ENCODE measurements around the gene UBAC2.

UBAC2 gene

GRCh38 chr13:99362362-99362761, 161.7 kb downstream of the UBAC2 start:
- CTCF ChIA-PET = interaction anchor here (0.7 to 1.7 kb wide), 2 partner anchors 27 to 96 kb away, joined by 3 to 4 read pairs; no protein-coding TSS in a partner anchor

GRCh38 chr13:99363391-99363790, 162.7 kb downstream of the UBAC2 start:
- no peak for TF ChIP-seq CTCF (IDR thresholded peaks at IDR 0.05; ENCODE audit: control extremely low read depth, extremely low read depth, low read depth, missing control alignments)
- DNase-seq (ENCODE audit: extremely low spot score) = no peak
- POLR2A ChIA-PET = no interaction called here
- CTCF ChIA-PET = interaction anchor here (1.7 kb wide), 1 partner anchor 26 kb away, joined by 3 read pairs; no protein-coding TSS in a partner anchor

More at GRCh38 chr13:99362362-99362761, 161.7 kb downstream of the UBAC2 start:
- no peak for TF ChIP-seq CTCF (IDR thresholded peaks at IDR 0.05; ENCODE audit: control extremely low read depth, extremely low read depth, low read depth, missing control alignments)
- DNase-seq (ENCODE audit: extremely low spot score) = no peak
- POLR2A ChIA-PET = no interaction called here

DNA sequence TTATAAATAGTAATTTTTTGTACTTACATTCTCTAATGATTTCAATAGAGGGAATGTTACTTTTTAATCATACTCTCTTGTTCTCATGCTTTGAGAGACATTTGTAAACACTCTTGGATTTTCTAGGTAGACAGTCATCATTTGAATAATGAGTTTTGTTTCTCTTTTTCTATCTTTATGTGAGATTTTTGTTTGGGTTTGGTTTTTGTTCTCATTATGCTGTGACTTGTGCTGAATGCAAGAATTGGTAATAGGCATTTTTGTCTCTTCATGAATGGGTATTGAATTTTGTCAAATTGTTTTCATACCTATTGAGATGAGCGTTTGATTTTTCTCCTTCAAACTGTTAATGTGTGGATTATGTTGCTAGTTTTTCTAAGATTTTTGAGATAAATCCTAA, 163.3 kb downstream of the UBAC2 start:
- ChIA-PET POLR2A (no interaction called here), CTCF (no interaction called here)
- no peak for TF ChIP-seq CTCF (IDR thresholded peaks at IDR 0.05; ENCODE audit: control extremely low read depth, extremely low read depth, low read depth, missing control alignments)
- no peak for DNase-seq (ENCODE audit: extremely low spot score)

DNA sequence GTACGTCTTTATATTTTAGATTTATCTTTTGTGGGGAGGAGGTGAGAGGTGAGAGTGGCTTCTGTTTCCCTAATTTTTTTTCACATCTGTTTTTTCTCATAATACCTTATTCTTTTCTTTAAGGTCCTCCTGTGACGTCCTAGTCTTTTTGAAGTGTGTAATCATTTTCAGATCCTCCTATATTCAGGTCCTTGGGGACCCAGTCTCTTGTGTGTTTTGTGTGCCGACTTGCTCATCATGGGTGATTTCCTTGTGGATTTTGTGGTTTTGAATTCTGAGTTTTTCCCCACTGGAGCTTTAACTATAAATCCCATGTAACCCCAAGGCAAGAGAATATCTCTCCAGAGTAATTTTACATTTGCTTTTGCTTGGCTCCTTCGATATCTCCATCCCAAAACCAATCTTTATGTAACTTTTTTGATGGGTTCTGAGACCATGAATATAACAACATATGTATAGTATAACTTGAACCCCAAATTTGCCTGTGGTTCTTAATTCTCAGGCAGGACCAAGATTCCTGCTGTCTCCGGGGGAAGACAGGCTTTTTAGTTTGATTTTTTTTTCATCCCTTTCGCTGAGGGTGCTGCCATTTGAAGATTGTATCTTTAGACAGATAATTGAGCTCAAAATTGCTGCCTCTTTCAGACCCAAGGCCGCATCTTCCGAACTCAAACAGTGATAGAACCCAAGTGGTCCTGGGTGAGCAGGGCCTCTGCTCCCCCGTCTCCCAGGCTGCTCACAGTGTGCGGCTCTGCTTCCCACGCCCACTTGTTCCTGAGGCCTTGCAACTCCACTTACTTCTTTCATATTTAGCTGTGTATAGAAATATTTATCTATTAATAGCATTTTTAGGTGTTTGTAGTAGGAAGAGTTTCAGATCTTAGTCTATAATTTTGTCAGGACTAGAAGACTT, 165.7 kb downstream of the UBAC2 start:
- ChIA-PET POLR2A (interaction anchor here (0.6 to 1.0 kb wide), 4 partner anchors 12 to 80 kb away, joined by 3 to 4 read pairs (median 3); no protein-coding TSS in a partner anchor), CTCF (interaction anchor here (0.8 to 4.1 kb wide), 21 partner anchors 10 to 190 kb away, joined by 3 to 36 read pairs (median 4); no protein-coding TSS in a partner anchor)
- DNase-seq (ENCODE audit: extremely low spot score) = no peak
- TF ChIP-seq CTCF (IDR thresholded peaks at IDR 0.05; ENCODE audit: control extremely low read depth, extremely low read depth, low read depth, missing control alignments) = no peak

DNA sequence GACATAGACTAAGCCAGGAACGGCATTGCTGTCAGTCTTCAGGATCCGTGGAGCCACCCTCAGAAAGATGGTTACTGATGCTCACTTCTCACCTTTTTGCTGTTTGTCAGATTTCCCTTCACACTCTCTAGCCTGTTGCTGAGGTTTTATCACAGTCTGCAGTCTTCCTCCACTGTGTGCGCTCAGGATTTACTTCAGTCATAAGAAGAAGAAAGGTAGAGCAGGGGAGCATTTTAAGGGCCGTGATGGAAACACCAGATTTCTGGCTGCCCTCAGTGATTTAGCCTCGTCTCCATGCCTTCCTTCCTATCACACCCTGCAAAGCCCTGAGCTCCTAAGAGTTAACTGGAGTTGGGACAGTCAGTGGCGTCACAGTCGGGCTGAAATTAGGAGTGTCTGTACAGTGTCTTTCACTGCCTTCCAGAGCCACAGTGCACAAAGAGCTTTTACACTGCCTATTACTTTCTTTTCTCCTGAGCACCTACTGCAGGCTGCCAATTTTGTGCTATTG, 166.5 kb downstream of the UBAC2 start:
- ChIA-PET CTCF (interaction anchor here (0.8 to 4.1 kb wide), 17 partner anchors 9 to 191 kb away, joined by 3 to 36 read pairs (median 4); no protein-coding TSS in a partner anchor), POLR2A (interaction anchor here (0.5 to 0.6 kb wide), 2 partner anchors 8 to 80 kb away, joined by 3 to 12 read pairs; no protein-coding TSS in a partner anchor)
- TF ChIP-seq CTCF (IDR thresholded peaks at IDR 0.05; ENCODE audit: control extremely low read depth, extremely low read depth, low read depth, missing control alignments) = no peak
- no peak for DNase-seq (ENCODE audit: extremely low spot score)

- CTCF ChIA-PET = interaction anchor here (1.0 to 4.1 kb wide), 11 partner anchors 8 to 98 kb away, joined by 3 to 36 read pairs (median 5); no protein-coding TSS in a partner anchor
- no peak for TF ChIP-seq CTCF (IDR thresholded peaks at IDR 0.05; ENCODE audit: control extremely low read depth, extremely low read depth, low read depth, missing control alignments)
- no peak for DNase-seq (ENCODE audit: extremely low spot score)
- POLR2A ChIA-PET = interaction anchor here (0.5 kb wide), 1 partner anchor 7 kb away, joined by 12 read pairs; no protein-coding TSS in a partner anchor
These were observed 167.2 kb downstream of the UBAC2 start for GRCh38 chr13:99367663-99368448.
